ENCODE results near the gene PIP4K2C.

- TF ChIP-seq POLR2A (IDR thresholded peaks at IDR 0.05) (no peak), CTCF (IDR thresholded peaks at IDR 0.05) (no peak)
Measured at GRCh38 chr12:57593187-57593586, 2.2 kb downstream of the PIP4K2C start.
